HG02973 (cell line): ENCODE data around the gene ARF3.

Source experiments
- ATAC-seq: cut with Tn5 transposase; IDR thresholded peaks from one replicate; pipeline ENCODE4 v1.9.1; 2021; ENCODE audit warnings: moderate library complexity; ENCODE audit not compliant: unreplicated experiment

The ARF3 gene

DNA sequence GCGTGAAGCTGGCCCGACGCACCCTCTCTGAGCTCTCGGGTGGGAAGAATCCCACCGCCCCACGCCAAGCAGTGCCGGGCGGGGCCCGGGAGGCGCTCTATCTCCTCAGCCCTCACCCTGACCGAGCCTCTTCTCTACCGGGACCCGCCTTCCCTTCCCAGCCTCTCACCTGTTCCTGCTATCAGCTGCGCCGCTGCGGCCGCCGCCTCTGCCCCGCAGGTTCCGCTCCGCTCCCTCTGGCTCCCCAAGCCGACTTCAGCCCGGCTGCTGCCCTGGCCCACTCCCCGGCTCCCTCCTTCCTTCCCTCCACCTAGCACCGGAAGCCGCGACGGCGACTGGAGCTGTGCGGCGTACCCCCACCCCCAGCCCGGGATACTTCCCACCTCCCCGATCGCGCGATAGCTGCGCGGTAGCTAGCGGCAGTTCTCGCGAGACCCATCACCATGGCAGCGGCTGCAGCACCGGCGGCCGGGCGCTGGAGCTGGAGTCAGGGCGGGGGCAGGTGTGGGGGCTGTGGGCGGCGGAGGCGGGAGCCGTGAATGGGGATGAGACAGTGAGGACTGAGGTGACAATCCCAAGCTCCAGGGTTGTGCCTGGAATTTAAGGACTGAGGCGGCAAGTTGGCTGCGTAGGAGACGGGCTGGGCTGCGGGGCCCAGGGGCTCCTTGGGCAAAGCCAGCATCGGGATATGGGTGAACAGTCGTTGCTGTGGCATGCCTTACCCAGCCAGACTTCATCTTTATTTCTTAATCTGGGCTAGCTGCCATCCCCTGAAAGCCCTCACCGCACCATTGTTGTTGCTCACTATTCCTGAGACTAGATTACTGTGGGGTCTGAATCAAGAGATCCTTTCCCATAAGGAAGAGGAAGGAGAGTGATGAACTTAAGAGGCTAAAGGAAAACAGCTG lies at the start of gene ARF3:
ARF3 (minus strand) TSS at position 347 of the 908 bp plus-strand sequence. CDS start 16,392 bp downstream, outside the sequence.
- ATAC-seq = peak; percentile 80

DNA sequence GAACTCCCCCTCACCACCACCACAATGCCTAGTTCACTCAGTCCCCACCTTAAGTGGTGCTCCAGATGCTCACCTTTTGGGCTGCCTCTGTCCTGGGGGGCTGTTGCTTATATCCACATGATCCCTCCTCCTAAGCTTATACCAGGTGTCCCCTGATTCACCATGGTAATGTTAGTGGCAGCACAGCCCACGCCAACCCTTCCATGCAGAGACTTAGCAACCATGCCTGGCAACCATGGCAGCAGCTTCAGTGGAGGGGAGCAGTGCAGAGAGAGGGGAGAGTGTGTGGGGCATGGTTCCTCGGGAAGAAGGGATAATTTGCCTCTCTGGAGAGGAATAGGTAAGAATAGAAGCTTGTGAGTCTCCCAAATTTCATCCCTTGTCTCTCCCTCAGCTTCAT lies 43.1 kb upstream of the ARF3 start:
- ATAC-seq = no peak

DNA sequence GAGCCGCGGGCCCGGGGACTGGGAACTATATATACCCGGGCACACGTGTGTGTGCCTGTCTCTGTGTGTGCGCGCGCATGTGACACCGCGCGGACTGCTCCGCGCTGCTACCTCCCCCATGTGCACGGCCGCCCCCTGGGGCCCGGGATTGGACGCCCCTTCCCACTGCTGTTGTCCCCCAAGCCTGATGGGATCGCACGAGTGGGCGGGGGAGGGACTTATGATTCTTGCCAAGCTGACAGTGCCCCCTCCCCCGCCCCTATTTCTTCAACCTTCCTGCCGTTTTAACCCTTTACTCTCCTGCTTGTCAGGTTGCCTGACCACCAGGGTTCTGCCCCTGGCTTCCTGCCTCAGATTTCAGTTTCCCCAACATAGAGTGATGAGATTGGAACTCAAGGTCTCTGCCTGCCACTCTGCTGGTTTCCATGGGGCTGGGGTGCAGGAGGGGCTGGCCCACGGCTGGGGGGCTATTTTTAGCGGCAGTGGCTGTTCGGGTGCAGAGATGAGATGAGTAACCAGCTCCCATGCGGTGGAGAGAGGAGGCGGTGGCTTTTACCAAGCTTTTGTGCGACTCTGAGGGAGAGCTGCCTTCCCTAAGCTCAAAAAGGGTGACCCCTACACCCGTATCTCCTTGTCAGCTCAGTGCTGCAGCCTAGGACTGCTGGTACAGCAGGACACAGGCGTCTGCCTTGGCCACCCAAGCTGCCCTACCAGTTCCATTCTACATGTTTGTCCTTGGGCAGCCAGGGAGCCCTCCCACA lies 42.3 kb upstream of the ARF3 start, which contains the start of gene DDN:
DDN (minus strand) TSS at position 5 of the 761 bp plus-strand sequence. CDS start 88 bp downstream, outside the sequence.
- peak; percentile 39 for ATAC-seq

DNA sequence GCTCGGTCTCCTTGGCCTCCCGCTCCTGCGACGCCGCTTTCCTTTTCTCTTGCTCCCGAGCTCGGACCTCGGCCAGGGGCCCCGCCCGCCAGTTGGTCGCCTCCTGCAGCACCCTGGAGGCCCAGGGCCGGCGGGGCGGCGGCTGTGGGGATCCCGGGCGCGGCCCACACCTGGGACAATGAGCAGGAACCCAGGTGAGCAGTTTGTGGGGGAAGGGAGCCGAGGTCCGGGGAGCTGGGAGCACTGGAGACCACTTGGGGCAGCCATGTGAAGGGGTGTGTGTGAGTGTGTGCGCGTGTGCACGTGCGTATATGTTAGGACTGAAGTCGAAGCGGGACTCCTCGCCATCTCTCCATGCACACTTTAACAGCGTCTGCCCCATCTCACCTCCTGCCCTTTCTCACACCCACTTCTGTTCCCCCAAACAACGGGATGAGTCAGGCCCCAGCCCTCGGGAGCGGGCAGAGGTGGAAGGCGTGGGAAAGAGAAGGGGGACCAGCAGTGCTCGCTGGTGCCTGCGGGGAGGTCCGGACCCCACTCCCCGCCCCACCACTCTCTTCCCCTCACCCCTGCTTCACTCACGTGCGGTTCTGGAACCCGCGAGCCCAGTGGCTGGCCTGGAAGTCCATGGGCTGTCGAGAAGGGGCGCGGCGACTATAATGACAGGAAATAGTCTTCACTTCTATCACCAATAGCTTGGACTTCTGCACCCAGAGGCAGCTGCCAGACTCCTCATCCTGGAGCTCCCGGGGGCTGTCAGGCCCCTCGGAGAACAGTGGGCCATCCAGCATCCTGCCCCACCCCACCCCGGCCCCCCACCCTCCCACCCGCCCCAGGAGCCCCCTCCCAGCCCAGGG lies 41.4 kb upstream of the ARF3 start:
- ATAC-seq = no peak

DNA sequence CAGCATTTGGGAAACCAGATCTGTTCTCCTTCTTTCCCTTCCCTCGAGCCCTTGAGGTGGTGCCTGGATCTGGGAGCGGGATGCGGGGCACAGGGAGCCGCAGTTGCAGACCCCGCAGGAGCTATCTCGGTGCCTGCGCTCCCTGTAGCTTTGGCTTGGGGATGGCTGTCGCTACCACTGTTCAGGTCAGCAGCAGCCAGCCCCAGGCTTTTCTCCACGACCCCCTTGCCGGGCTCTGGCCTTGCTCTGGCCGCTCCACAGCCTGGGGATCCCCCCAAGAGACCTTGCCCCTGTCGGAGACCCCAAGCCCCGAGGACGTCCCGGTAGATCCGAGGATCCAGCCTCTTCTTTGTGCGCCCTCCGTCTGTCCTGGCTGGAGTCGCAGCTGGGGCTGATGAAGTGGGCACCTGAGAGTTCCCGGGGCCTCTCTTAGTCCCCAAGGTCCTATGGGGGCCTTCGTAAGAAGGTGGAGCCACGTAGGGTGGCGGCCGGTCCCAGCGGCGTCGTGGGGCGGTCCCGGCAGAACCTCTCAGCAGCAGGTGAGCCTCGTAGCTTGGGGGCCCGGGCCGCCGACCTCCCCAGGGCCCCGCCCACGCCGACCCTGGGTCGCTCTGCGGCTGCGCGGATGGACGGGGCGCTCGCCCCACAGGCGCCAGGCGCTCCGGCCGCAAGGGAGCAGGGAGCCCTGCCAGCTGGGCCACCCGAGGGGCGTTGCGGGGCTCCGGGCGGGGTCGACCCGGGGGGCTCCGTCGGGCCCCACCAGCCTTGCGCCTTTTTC lies 40.6 kb upstream of the ARF3 start:
- ATAC-seq = no peak

DNA sequence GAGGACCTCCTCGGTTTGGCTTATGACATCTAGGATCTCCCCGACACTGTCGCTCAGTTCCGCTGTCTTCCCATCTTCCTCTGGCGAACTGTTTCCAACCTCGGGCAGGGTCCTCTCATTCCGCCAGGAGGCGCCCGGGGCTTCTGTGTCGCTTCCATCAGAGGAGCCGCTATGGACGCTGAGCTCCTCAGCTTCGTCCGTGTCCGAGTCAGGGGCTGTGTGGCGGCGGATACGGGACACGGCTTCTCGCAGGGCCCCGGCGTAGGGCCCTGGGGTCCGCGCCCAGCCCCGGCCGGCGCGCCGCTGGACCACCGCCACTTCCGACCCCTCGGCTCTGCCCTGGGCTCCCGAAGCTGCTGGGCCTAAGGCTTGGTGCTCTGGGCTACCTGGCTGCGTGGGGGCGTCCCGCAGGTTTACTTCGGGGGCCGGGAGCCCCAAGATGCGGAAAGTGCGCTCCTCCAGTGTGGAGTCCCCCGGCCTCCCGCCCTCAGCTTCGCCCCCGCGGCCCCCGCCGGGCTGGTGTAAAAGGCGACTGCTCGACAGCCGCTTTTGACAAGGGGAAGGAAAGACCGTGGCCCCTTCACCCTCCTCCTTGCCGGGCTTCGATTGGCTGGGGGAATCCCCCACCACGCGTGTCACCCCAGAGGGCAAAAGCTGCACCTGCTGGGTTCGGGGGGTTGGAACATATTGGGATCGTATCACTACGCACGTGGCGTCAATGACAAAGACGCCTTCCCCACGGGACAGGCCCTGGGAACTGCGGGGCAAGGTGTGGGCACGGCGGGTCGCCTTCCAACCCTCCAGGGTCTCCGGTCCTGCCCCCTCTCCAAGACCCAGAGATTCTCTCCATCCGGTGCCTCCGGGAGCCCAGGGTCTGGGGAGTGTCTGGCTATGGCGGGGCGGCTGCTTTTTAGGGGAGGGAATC lies 39.8 kb upstream of the ARF3 start:
- ATAC-seq = no peak

DNA sequence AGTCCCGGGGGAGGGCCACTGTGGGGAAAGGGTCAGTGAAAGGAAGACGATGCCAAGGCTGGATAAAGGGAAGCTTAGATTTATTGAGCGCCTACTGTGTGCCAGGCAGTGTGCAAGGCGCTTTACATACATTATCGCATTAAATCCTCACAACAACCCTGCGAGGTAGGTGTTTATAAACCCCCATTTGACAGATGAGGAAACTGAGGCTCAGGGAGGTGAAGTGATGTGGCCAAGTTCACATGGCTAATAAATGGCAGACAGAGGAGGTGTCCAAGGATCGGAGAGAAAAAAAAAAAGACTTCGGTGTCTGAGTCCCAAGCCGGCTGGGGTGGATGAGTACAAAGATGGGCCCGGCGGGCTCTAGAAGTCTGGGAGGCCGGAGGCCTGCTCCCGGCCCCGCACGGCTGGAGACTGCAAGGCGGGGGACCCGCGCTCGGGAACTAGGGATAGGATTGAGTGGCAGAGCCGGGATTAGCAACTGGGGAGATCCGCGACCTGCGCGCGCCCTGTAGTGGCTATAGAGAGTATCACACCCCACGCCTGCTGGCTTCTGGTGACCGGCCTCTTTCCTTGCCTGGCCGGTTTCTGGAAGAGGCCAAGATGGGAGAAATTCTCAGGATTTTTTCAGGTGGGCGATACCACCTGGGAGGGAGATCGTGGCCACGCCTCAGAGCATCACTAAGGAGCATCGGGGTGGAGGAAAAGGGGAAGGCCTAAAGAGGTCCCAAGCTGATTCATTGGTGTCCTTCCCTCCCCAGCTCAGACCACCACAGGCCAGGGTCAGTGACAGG lies 38.0 kb upstream of the ARF3 start:
- ATAC-seq = no peak

DNA sequence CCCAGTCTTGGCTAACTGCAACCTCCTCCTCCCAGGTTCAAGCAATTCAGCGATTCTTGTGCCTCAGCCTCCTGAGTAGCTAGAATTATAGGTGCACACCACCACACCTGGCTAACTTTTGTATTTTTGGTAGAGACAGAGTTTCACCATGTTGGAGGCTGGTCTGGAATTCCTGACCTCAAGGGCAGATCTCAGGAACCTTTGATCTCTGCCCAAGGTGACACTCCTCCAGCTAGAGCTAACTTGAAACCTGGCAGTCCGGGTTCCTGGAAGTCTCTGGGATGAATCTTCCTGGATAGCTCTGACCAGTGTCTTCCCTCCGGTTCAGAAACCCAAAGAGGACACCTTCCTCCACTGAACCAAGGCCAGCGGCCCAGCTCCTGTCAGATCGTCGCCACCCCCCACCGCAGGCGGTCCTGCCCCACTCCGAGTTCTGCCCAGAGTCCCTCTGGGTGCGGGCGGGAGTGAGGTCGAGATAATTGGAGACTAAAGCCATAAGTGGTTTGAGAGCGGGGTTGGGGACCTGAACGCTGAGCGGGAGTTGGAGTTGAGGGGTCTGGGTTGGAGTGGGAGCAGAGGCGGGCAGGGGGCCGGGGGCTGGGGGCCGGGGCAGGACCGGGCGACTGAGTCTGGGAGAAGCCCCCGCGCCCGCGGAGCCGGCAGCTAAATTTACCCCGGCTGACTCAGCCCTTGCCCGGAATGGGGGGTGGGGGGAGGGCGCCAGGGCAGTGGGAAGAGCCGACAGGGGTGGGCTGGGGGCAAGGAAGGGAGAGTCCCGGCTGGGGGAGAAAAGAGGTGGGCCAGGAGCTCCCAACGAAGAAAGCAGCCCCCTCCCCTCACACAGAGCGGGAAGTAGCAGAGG lies 37.2 kb upstream of the ARF3 start:
- ATAC-seq = no peak

DNA sequence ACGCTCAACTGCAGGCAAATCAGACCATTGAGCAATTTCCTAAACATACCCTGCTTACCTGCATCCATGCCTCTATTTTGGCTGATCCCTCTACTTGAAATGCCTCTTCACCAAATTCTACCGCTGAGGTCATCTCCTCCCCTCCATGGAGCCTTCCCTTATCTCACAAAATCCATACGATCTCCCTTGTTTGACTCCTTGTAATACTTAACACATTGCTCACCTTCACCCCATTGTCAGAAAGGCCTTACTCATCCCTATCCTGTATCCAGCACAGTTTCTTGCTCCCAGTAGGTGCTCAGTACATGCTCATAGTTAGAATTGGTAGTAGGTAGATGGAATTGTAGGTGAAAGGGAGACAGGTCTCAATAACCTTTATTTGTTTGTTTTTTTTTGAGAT lies 36.5 kb upstream of the ARF3 start:
- no peak for ATAC-seq

DNA sequence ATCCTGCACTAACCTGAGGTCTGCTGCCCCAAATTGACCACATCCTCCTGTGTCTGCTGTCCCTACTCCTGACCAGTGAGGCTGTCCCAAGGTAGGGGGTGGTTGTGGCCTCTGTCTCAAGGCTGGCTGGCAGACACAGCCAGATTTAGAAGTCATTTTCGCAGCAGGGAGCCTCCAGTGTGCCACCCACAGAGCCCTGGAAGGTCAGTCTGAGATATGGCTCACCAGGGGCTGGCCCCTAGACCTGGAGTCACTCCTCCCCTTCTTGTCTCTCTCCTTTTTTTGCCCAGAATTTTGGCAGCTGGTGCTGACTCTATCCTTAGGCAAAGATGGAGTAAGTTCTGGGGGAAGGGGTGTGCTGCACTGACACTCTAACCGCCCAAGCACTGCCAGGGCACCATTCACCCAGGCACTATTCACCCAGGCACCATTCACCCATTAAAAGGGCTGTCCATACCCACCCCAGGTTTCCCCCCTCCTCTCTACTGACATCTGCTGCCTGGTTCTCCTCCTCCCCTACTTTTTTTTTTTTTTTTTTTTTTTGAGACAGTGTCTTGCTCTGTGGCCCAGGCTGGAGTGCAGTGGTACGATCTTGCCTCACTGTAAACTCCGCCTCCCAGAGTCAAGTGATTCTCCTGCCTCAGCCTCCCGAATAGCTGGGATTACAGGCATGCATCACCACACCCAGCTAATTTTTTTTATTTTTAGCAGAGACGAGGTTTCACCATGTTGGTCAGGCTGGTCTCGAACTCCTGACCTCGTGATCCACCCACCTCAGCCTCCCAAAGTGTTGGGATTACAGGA lies 34.2 kb upstream of the ARF3 start:
- ATAC-seq = no peak

DNA sequence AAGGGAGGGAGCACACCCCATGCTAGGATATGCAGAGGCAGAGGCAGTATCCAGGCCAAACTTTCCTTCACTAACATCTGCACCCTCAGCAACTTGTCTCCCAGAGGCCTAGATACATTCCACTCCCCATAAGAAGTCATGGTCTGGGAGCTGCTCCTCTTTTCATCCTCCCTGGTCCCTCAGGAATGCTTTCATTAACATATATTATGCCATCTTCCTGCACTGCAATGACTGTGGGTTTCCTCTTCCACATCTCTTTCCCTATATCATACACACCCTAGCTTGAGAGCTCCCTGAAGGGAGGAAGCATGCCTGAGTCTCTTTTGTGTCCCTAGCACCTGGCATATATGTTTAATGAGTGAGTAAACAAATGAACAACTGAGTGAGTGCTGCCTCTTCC lies 33.3 kb upstream of the ARF3 start:
- ATAC-seq = no peak

DNA sequence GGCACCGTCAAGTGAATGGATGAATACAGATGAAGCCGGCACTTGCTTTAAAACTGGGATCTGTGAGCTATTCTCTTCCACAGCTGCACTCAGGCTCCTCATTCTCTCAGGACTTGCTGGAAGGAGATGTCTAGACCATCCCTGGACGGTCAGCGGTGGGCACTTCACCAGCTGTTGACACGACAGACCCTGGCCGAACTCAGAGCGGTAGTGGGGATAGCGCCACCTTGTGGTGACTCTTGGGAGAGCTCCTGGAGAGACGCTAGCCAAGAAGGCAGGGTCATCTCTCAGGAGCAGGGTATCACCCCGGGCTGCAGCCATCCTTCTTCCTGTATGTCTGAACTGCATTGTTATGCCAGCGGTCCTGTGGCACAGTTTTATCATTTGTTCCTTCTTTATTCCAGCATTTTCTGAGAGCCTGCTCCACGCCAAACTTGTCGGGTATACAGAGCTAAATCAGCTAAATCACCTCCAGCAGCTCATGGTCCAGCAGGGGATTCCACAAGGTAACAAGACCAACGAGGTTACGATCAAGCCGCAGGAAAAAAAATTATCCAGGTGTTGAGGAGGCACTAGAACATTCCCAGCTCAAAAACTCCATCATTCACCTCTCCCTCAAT lies 30.9 kb upstream of the ARF3 start:
- peak; percentile 47 for ATAC-seq

DNA sequence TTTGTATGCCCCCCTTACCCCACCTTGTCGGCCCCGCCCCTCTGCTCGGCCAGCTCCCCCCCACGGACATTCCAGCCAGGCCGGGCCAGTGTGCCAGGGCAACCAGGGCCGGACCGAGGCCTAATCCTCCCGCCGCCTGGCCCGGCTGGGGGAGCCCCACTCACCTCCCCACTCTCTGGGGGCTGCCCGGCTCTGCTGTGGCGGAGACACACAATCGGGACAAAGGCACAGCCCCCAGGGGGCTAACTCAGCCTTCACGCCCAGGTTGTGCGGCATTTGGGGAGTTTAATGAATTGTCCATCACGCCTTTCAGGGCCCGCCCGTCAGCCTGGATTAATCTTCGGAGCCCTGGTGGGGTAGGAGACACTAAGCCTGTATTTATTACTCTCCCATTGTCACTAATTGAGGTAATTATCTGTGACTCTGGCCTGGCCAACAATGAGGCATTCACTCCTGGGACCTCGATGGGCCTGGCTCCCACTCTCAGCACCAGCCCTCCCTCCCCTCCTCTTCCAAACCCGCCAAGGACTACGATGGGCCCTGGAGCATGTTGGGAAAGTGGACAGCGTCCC lies 29.5 kb upstream of the ARF3 start:
- ATAC-seq = no peak

DNA sequence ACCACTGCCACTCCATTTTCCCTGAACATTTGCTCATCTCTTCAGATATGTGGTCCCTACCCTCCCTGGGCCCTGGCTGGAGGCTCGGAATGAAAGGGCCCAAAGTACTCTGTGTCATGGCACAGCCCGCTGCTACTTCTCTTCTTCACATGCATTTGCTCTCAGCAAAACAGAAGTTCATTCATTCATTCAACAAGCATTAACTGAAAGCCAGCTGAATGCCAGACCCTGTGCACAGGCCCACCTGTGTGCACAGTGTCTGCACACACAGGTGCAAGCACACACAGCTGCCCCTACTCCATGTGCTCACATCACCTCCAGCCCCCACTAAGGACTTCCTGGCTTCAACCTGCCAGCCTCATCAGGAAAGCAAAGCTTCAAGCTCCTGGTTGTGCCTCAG lies 28.6 kb upstream of the ARF3 start:
- no peak for ATAC-seq

DNA sequence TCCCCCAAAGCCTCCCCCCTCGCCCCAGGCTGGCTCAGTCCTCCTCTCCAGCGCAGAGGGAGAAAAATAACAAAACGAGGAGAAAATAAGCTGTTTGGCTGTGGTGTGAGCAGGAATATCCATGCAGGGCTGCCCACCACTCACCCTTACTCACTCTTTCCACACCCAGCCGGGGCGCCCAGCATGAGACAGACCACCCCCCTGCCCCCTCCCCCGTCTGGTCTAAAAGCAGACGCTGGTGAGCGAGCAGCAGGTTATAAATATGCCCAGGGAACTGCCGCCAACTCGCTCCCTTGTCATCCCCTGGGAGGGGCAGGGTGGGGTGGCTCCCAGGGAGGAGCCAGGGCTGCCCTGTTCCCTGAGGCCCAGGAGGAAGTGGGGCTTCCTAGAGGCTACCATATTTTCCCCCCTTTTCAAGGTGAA lies 28.2 kb upstream of the ARF3 start:
- ATAC-seq = no peak
